Left lung (tissue), 10 donors: ENCODE measurements around the gene GMPPA. TPM values are rescaled to one million over a fixed set of nuclear protein-coding genes. Genes with fewer than 3 reads are reported as not detected.

Experiments
- ATAC-seq: fragments of 200-7000 bp; cut with Tn5 transposase; one replicate; pipeline ENCODE4 v1.9.1; 2020; ENCODE audit warnings: moderate library complexity
- DNase-seq, 4 donors: peaks; one replicate each; pipeline ENCODE4 v3.0.0-alpha.2; 2013 to 2020
- H3K27ac ChIP-seq, 2 donors: fragments of 200-600 bp; sonication (generic) in 1 of 2; one replicate each; pipeline versions ENCODE4 v1.5.0 to v1.8.0; 2020 to 2021
- H3K27me3 ChIP-seq, 2 donors: fragments of 200-600 bp; sonication (generic) in 1 of 2; one replicate each; pipeline versions ENCODE4 v1.5.0 to v1.8.0; 2020 to 2021
- H3K36me3 ChIP-seq, 2 donors: fragments of 200-600 bp; sonication (generic) in 1 of 2; one replicate each; pipeline versions ENCODE4 v1.5.0 to v1.8.0; 2020 to 2021
- H3K4me1 ChIP-seq, 2 donors: fragments of 200-600 bp; one replicate each; pipeline ENCODE4 v1.8.0; 2021
- H3K4me3 ChIP-seq, 2 donors: fragments of 200-600 bp; sonication (generic) in 1 of 2; one replicate each; pipeline versions ENCODE4 v1.5.0 to v1.8.0; 2020 to 2021; ENCODE audit warnings: mild to moderate bottlenecking in 1 of 2
- H3K9me3 ChIP-seq, 2 donors: fragments of 200-600 bp; sonication (generic) in 1 of 2; one replicate each; pipeline versions ENCODE4 v1.5.0 to v1.8.0; 2020 to 2021
- CTCF ChIP-seq, 2 donors: fragments of 200-600 bp; sonication (generic) in 1 of 2; IDR thresholded peaks; one replicate each; pipeline versions ENCODE4 v1.5.0 to v1.8.0; 2021; ENCODE audit warnings: antibody characterized with exemption in 2 of 2
- intact Hi-C, 2 donors: fragments of 100-400 bp; cut with DNase I; formaldehyde crosslinking; loops; one replicate each; pipeline versions ENCODE4 v1.11.2 to v1.14.2; 2022
- polyA plus RNA-seq, 6 donors: library from polyadenylated mRNA; unstranded; fragments of 120-200 nt; gene quantifications; one replicate each; pipeline ENCODE4 v1.2.1, GENCODE V29; 2013; ENCODE audit not compliant: insufficient read length in 6 of 6
- total RNA-seq, 2 donors: library from RNA; stranded (reverse); fragmentation: NEBNext Ultra II Directional; extraction: Animal tissue kit (Norgen Biotek cat#: 25700); gene quantifications; one replicate each; pipeline ENCODE4 v1.2.1, GENCODE V29; 2021
- donor health status: DM: no; HTN: yes; CAD: no.
- donor health status: DM: no; HTN: no; CAD: no.

Gene GMPPA
- total and polyA plus RNA-seq, 8 donors: 20.6 to 50.1 (median 25.4) TPM

DNA sequence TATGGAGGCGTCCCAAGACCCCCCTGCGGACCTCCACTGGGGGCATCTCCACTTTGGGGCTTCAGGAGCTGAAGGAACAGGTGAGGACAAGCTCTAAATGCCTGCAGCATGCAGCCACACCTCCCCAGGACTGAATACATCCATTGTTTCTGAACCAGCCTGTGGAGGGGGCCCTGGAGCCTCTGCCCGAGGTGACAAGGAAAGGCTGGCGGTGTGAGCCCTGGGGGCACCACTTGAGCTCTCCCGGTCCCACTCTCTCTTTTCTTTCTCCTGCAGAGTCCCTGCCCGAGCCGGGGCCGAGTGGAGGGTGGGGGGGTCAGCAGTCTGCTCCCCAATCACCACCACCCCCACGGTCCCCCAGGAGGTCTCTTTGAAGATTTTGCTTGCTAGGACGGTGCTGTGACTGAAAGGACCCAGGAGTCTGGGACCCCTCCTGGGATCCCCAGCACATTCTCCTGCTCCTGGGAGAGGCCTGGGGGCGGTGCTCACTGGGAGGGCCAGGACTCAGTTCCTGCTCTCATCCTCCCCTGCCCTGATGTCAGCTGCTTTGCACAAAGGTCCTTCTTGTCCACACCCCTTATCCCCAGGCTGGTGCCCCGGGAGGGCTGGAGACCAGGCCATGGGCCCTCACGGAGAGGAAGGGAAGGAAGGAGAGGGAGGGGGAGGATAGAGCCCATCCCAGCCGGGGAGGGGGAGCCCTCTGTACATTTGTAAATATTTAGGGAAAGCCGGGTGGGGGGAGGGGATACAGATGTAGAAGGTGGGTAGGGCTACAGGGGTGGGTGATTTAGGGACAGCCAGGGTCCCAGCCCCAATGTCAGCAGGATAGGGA is 39.2 kb downstream of the GMPPA start:
- H3K27ac ChIP-seq: no peak overlapping the region
- peaks cover 6 to 17% of the 10 kb centered on the region in 2 donors for H3K4me1 ChIP-seq
- peaks cover 0 to 31% of the 10 kb centered on the region in 2 donors for H3K36me3 ChIP-seq
- H3K4me3 ChIP-seq: no peak overlapping the region
- DNase-seq: no peak
- intact Hi-C loops: no loop called here
- H3K27me3 ChIP-seq: peaks cover 0 to 71% of the 10 kb centered on the region in 2 donors
- no peaks in the 10 kb centered on the region for H3K9me3 ChIP-seq
- no peak for TF ChIP-seq CTCF (IDR thresholded peaks at IDR 0.05)
- ATAC-seq: no peak

- DNase-seq (peak in 1 of 4 donors; percentile 73), ATAC-seq (no peak)
- Histone ChIP-seq H3K36me3 (peaks cover 0 to 31% of the 10 kb centered on the region in 2 donors), H3K4me1 (peaks cover 6 to 23% of the 10 kb centered on the region in 2 donors), H3K27me3 (peaks cover 0 to 71% of the 10 kb centered on the region in 2 donors), H3K27ac (no peak overlapping the region), H3K4me3 (no peak overlapping the region), H3K9me3 (no peaks in the 10 kb centered on the region)
- TF ChIP-seq CTCF (IDR thresholded peaks at IDR 0.05): no peak
- intact Hi-C loops: no loop called here
Observed at GRCh38 chr2:219538504-219538951, 39.8 kb downstream of the GMPPA start.

DNA sequence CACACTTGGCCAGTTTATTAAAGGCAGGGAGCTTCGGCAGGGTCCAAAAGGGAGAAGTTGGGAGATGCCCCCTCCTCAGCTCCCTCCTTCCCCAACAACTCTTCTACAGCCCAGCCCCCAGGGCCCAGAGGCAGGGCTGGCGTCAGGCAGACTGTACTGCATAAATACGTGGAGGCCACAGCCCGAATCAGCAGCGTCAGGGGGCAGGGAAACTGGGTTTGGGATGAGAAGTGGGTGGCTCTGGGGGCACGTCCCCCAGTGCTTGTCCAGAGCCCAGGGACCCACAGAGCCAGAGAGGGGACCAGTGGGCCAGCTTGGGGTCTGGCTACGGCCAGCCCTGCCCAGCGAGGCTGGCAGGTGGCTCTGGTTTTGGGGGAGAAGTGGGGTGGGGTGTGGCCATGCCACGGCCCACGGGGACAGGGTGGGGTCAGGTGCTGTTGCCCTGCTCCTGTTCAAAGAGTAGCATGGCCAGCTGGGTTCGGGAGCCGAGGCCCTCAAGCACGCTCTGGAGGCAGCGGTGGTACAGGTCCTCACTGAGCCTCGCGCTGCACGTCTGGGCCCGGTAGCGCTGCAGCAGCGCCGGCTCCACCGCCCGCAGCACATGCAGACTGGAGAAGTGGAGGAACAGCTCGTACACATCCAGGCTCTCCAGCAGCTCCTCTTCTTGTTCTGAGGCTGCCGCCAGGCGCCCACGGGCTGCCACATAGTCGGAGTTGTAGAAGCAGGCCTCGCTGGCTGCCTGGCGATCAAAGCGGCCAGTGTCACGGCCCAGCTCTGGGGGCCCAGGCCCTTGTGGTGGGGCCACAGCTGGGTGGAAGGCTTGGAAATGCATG is 40.5 kb downstream of the GMPPA start:
- no peak overlapping the region for H3K4me3 ChIP-seq
- peaks cover 6 to 29% of the 10 kb centered on the region in 2 donors for H3K4me1 ChIP-seq
- H3K27ac ChIP-seq: no peak overlapping the region
- ATAC-seq (no peak), DNase-seq (no peak)
- peaks cover 0 to 31% of the 10 kb centered on the region in 2 donors for H3K36me3 ChIP-seq
- intact Hi-C loops: no loop called here
- H3K27me3 ChIP-seq: peaks cover 0 to 77% of the 10 kb centered on the region in 2 donors
- no peak for TF ChIP-seq CTCF (IDR thresholded peaks at IDR 0.05)
- H3K9me3 ChIP-seq: no peaks in the 10 kb centered on the region

- peaks cover 8 to 33% of the 10 kb centered on the region in 2 donors for H3K4me1 ChIP-seq
- no peak for ATAC-seq
- no peak overlapping the region for H3K4me3 ChIP-seq
- TF ChIP-seq CTCF (IDR thresholded peaks at IDR 0.05): no peak
- peaks cover 0 to 31% of the 10 kb centered on the region in 2 donors for H3K36me3 ChIP-seq
- no peak for DNase-seq
- H3K9me3 ChIP-seq: no peaks in the 10 kb centered on the region
- intact Hi-C loops: loop anchor here in 1 of 2 donors (5.0 kb wide), 1 partner anchor 102 kb away; no protein-coding TSS in a partner anchor
- no peak overlapping the region for H3K27ac ChIP-seq
- H3K27me3 ChIP-seq: peaks cover 0 to 86% of the 10 kb centered on the region in 2 donors
Observed at GRCh38 chr2:219539926-219540678, 41.4 kb downstream of the GMPPA start.
